ENCODE results near the gene ALG14. TPM values are rescaled to one million over a fixed set of nuclear protein-coding genes. Genes with fewer than 3 reads are reported as not detected.

ALG14 gene
- total and polyA plus RNA-seq, 7 donors: 0.55 to 2.7 (median 1.8) TPM

Other genes starting within 250 kb of the ALG14 start
- gene CNN3, start 145.8 kb downstream of the ALG14 start, total RNA-seq: 100 to 1,000 TPM; 157 to 247 (median 170) TPM
- gene CNN3, start 145.8 kb downstream of the ALG14 start, polyA plus RNA-seq: 10 to 100 TPM; 58.3 to 96.4 (median 80.2) TPM
- 10 to 100 TPM; 11.1 to 29.1 (median 15.0) TPM for gene TLCD4, start 44.4 kb upstream of the ALG14 start, total RNA-seq
- gene TLCD4, start 44.4 kb upstream of the ALG14 start, polyA plus RNA-seq: 10 to 100 TPM; 10.5 to 13.6 (median 12.0) TPM
- 10 to 100 TPM; 11.1 to 22.2 (median 16.7) TPM for gene RWDD3, start 161.3 kb upstream of the ALG14 start, total RNA-seq
- 10 to 100 TPM; 17.0 to 27.6 (median 23.1) TPM for gene RWDD3, start 161.3 kb upstream of the ALG14 start, polyA plus RNA-seq